Subcutaneous adipose tissue (tissue), 4 donors: ENCODE results near the gene GNAO1. TPM values are rescaled to one million over a fixed set of nuclear protein-coding genes. Genes with fewer than 3 reads are reported as not detected.

ENCODE experiments used
- total RNA-seq, 4 donors: library from RNA; depleted of rRNA; stranded (reverse); fragments of >200 nt; gene quantifications; one replicate each; pipeline ENCODE4 v1.1.0, GENCODE V29; 2016
- TF ChIP-seq, protein P1 (sequence below): fragments of 450-650 bp; IDR thresholded peaks from one replicate; pipeline ENCODE4 v1.5.1; 2016; ENCODE audit warnings: low read depth, mild to moderate bottlenecking, control low read depth, antibody characterized with exemption, moderate library complexity

GNAO1 gene
- total RNA-seq, 4 donors from 2014 or later, result 0.44 to 1.6 (median 0.63) TPM

DNA sequence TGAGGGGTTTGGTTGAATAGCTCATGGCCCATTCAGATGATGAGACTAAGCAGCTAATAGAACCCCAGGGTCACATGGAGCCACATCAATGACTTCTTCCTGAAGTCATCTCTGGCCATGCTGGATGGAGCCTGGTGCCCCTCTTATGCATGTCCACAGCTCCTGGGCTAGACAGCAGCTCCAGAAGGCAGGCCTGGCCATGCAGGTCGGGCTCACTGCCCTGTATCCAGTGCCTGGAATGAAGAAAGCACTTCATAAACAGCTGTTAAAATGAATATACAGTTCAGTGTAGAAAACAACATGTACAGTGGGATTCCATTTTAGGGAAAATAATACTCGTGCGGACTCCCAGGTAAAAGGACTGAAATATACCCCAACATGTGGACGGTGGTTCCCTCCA is 73.9 kb downstream of the GNAO1 start:
- TF ChIP-seq, protein P1, sequence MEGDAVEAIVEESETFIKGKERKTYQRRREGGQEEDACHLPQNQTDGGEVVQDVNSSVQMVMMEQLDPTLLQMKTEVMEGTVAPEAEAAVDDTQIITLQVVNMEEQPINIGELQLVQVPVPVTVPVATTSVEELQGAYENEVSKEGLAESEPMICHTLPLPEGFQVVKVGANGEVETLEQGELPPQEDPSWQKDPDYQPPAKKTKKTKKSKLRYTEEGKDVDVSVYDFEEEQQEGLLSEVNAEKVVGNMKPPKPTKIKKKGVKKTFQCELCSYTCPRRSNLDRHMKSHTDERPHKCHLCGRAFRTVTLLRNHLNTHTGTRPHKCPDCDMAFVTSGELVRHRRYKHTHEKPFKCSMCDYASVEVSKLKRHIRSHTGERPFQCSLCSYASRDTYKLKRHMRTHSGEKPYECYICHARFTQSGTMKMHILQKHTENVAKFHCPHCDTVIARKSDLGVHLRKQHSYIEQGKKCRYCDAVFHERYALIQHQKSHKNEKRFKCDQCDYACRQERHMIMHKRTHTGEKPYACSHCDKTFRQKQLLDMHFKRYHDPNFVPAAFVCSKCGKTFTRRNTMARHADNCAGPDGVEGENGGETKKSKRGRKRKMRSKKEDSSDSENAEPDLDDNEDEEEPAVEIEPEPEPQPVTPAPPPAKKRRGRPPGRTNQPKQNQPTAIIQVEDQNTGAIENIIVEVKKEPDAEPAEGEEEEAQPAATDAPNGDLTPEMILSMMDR, result no peak

DNA sequence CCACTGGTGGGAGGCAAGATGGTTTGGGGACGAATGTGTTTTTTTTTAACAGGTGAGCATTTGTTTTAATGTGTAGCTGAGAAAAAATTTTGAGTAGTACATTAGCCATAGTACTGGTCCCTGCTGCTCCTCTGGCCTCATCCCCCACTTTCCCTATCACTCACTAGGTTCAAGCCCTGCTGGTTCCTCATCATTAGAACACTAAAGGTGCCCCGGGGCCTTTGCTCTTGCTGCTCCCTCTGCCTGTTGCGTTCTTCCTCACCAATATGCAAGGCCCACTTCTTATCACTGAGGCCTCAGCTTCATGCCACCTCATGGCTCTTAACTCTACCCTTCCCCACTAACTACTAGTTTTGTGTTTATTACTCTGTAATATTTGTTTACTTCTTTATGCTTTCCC is 74.5 kb downstream of the GNAO1 start:
- TF ChIP-seq, protein P1, result no peak

DNA sequence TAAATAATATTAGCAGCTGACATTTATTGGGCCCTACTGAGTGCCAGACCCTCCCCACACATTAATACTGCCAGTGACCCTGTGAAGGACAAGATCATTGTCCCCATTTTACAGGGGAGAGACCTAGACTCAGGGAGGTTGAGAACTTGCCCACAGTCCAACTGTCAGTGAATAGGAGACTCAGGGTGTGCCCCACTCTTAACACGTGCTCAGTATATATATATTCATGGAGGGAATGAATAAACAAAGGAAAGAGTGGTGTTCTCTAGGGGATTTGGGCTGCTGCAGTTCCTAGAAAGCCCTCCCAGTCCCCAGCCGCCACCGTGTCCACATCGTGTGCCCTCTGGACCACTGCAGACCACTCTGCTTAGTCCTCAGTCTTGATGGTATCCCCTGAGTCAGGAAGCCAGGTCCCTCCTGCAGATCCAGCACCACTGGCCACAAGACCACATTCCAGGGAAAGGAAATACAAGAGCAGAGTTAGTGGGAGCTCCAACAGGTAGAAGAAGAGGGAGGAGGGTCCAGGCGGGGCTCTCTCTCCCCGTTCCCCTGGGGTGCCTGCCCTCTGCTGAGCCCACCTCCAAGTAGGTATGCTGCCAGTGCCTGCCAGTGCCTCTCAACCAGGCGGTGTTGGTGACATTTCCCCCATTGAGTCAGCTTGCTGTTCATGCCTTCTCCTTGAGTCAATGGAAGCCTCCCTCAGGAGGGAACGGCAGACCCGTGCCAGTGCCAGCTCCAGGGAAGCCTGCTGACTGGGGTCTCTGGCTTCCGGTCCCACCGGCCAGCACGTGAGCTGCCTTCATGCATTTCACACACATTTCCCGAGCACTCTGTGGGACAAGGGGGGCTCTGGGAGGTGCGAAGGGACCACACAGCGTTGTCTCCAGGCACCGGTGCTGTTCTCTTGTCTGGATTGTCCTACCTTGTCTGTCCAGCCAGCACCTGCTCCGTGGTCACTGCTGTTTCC is 75.6 kb downstream of the GNAO1 start:
- TF ChIP-seq, protein P1, result no peak

DNA sequence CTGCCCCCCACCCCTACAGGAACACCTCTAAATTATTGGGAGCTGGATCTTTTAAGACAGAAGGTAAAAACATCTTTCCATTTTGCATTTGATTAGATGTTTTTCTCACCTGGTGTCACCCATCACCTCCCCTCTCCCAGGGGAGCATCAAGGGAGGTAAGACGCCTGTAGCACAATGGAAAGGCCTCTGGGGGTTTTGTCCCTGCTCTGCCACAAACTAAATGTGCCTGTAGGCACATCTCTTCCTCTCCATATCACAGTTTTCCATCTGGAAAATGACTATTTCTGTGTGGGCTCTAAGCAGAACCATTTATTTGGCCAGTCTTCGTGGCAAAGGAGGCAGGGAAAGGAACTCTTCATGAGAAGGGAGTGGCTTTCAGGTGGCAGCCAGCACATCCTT is 76.6 kb downstream of the GNAO1 start:
- TF ChIP-seq, protein P1, result no peak

DNA sequence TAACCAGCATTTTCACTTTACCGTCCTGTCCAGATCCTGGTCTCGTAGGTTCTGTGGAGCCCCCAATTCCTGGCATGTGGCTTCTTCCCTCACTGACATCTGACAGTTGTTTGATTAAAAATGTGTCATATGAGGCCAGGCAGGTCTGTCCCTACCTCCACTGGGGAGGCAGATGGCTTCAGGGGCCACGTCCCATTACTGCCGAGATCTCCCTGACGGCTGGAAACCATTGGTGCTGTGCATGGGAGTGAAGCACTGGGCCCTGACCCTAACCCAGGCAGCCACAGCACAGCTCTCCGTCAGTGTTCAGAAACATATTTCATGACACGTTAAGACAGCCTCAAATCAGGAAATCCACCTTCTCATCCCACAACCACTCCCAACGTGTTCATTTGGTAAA is 77.5 kb downstream of the GNAO1 start:
- TF ChIP-seq, protein P1, result no peak

DNA sequence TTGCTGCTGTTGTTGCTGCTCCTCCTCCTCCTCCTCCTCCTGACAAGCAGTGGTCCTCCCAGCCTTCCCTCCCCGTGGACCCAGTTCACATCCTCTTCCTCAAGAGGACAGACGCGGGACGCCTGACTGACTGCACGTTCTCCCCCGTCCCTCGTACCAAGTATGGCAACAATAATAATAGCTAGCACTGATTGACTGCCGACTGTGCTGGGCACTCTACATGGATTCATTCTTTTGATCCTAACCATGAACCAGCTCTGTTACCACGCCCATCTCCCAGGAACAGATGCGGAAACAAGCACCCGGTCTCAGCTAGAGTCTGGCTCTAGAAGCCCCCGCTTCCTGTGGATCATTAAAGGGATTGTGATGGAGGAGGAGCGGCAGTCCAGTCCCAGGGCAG is 78.0 kb downstream of the GNAO1 start:
- TF ChIP-seq, protein P1, result no peak

DNA sequence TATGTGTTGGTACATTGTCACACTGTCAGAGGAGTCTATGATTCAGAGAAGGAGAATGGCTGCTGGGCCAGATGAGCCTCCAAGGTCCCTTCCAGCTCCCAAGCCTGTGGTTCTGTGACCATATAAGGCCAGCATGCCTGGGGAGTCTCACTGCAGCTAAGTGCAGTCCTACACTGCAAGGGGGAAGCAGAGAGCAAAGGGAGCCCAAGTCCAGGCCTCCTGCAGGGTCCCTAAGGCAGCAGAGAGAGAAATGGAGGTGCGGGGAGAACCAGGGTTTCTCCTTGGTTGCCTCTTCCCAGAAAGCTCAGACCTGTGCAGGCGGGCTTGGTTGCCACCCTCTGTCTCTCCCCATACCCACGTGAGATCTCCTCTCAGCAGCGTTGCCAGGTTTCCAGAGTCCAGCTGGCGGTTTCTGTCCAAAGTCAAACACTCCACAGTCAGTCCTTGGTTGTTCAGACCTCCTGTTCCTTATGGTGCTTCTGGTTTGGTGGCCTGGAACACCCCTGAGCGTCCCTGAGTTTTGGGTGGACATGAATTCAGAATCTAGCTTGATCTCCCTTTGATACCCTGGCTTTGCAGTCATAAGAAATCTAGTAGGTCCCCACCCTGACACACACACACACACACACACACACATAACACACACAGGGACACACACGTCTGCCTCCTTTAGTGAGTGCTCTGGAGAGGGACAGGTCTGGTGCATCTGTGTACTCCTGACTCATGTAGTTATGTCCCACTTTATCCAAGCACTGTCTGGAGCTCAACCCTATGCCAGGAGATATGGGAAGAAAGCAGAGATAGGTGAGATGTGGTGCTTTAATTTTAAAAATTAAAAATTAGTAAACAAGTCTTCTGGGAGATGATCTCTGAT is 78.8 kb downstream of the GNAO1 start:
- TF ChIP-seq, protein P1, result no peak
